DOHH2 (cell line): Measurements from ENCODE around the gene PITX2.

Experiments used
- H3F3A ChIP-seq: fragments of 200-600 bp; sonication (generic), shearing (Covaris generic); 2 replicates; pipeline ENCODE4 v1.6.0; 2016; ENCODE audit warnings: antibody characterized with exemption, mild to moderate bottlenecking; ENCODE audit not compliant: control insufficient read depth, insufficient read depth
- H3K27ac ChIP-seq: fragments of 200-600 bp; sonication (generic); 2 replicates; pipeline ENCODE4 v1.5.1; 2014; ENCODE audit warnings: low read depth, mild to moderate bottlenecking, low read length, moderate library complexity
- H3K27me3 ChIP-seq: fragments of 200-600 bp; sonication (generic); 2 replicates; pipeline ENCODE4 v1.6.1; 2014; ENCODE audit warnings: mild to moderate bottlenecking, low read length, mixed read lengths; ENCODE audit not compliant: control insufficient read depth
- H3K36me3 ChIP-seq: fragments of 200-600 bp; sonication (generic); 2 replicates; pipeline ENCODE4 v1.6.1; 2014; ENCODE audit warnings: mild to moderate bottlenecking, low read length, moderate library complexity, mixed read lengths; ENCODE audit not compliant: control insufficient read depth
- H3K4me1 ChIP-seq: fragments of 200-600 bp; sonication (generic); 2 replicates; pipeline ENCODE4 v1.6.1; 2014; ENCODE audit warnings: mild to moderate bottlenecking, low read length, mixed read lengths; ENCODE audit not compliant: control insufficient read depth
- H3K4me2 ChIP-seq: fragments of 200-600 bp; sonication (generic); 2 replicates; pipeline ENCODE4 v1.6.0; 2014; ENCODE audit warnings: mild to moderate bottlenecking, low read length, moderate library complexity
- H3K4me3 ChIP-seq: fragments of 200-600 bp; sonication (generic); 2 replicates; pipeline ENCODE4 v1.5.1; 2014; ENCODE audit warnings: mild to moderate bottlenecking, low read length, mixed read lengths
- H3K79me2 ChIP-seq: fragments of 200-600 bp; sonication (generic); 2 replicates; pipeline ENCODE4 v1.6.1; 2014; ENCODE audit warnings: mild to moderate bottlenecking, low read length, mixed read lengths; ENCODE audit not compliant: control insufficient read depth
- H3K9me2 ChIP-seq: fragments of 200-600 bp; sonication (generic); replicated peaks from 2 replicates; pipeline ENCODE4 v1.6.1; 2014; ENCODE audit warnings: mild to moderate bottlenecking, low read length, mixed read lengths; ENCODE audit not compliant: control insufficient read depth
- H3K9me3 ChIP-seq: fragments of 200-600 bp; sonication (generic); 2 replicates; pipeline ENCODE4 v1.6.1; 2014; ENCODE audit warnings: antibody characterized with exemption, low read length, mixed read lengths; ENCODE audit not compliant: control insufficient read depth, insufficient read depth
- H4K20me1 ChIP-seq: fragments of 200-600 bp; sonication (generic); 2 replicates; pipeline ENCODE4 v1.6.0; 2014; ENCODE audit warnings: low read depth, mild to moderate bottlenecking, antibody characterized with exemption, low read length, moderate library complexity; ENCODE audit not compliant: control insufficient read depth, insufficient read depth
- EZH2phosphoT487 ChIP-seq: fragments of 200-600 bp; sonication (generic); IDR thresholded peaks from 2 replicates; pipeline ENCODE4 v1.6.1; 2017; ENCODE audit warnings: borderline replicate concordance, mild to moderate bottlenecking, antibody characterized with exemption, low read length, moderate library complexity, mixed read lengths
- TF ChIP-seq, protein P1 (sequence below): fragments of 200-600 bp; sonication (generic); IDR thresholded peaks from one replicate; pipeline ENCODE4 v1.5.1; 2014; ENCODE audit warnings: antibody characterized with exemption, mild to moderate bottlenecking, low read depth, low read length; ENCODE audit not compliant: poor library complexity, severe bottlenecking

The PITX2 gene

DNA sequence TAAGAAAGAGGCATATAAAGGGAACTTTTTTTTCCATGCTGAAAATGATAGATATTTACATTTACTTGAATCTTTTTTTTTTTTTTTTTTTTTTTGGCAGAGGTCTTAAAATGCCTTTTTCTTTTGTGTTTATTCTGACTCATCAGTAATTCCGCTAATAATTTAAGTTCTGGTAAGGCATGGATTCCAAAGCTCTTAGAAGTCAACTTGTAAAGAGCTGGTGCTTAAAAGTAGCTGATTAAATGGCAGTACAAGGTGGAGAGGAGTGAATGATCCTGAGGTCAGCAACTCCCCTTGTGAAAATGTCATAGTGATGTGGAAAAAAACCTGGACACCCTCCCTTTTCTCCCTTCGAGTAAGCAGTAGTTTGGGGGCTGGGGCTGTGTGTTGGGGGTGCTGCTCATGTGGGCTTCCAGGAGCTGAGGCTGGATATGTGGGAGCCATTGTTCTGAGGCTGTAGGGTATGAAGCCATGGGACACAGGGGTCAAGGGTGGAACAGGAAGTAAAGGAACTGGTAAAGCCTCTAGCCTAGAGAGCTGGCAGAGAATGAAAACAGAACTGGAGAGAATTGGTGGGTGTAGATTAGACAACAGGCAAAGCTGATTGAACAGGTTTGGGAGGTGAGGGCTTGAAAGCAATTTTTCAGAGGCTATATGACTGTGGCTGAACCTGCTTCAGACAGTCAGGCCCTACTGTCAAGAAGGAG, 41.0 kb upstream of the PITX2 start:
- H3F3A ChIP-seq: no peaks in the 10 kb centered on the region
- no peaks in the 10 kb centered on the region for H3K9me3 ChIP-seq
- H3K4me2 ChIP-seq: no peak overlapping the region
- no peaks in the 10 kb centered on the region for H4K20me1 ChIP-seq
- H3K36me3 ChIP-seq: no peaks in the 10 kb centered on the region
- H3K27ac ChIP-seq: no peak overlapping the region
- no peak for TF ChIP-seq EZH2phosphoT487
- TF ChIP-seq, protein P1, sequence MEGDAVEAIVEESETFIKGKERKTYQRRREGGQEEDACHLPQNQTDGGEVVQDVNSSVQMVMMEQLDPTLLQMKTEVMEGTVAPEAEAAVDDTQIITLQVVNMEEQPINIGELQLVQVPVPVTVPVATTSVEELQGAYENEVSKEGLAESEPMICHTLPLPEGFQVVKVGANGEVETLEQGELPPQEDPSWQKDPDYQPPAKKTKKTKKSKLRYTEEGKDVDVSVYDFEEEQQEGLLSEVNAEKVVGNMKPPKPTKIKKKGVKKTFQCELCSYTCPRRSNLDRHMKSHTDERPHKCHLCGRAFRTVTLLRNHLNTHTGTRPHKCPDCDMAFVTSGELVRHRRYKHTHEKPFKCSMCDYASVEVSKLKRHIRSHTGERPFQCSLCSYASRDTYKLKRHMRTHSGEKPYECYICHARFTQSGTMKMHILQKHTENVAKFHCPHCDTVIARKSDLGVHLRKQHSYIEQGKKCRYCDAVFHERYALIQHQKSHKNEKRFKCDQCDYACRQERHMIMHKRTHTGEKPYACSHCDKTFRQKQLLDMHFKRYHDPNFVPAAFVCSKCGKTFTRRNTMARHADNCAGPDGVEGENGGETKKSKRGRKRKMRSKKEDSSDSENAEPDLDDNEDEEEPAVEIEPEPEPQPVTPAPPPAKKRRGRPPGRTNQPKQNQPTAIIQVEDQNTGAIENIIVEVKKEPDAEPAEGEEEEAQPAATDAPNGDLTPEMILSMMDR: no peak
- H3K79me2 ChIP-seq: no peaks in the 10 kb centered on the region
- no peak overlapping the region for H3K4me3 ChIP-seq
- H3K9me2 ChIP-seq: no peaks in the 10 kb centered on the region
- H3K27me3 ChIP-seq: no peaks in the 10 kb centered on the region
- no peaks in the 10 kb centered on the region for H3K4me1 ChIP-seq

- no peaks in the 10 kb centered on the region for H3K79me2 ChIP-seq
- H3K27me3 ChIP-seq: no peaks in the 10 kb centered on the region
- H3K4me3 ChIP-seq: no peak overlapping the region
- H3K4me1 ChIP-seq: no peaks in the 10 kb centered on the region
- no peak overlapping the region for H3K27ac ChIP-seq
- no peaks in the 10 kb centered on the region for H3K9me2 ChIP-seq
- H3F3A ChIP-seq: no peaks in the 10 kb centered on the region
- H3K36me3 ChIP-seq: no peaks in the 10 kb centered on the region
- H3K4me2 ChIP-seq: no peak overlapping the region
- H3K9me3 ChIP-seq: no peaks in the 10 kb centered on the region
- TF ChIP-seq, protein P1: no peak
- TF ChIP-seq EZH2phosphoT487: no peak
- no peaks in the 10 kb centered on the region for H4K20me1 ChIP-seq
These were observed 40.3 kb upstream of the PITX2 start for GRCh38 chr4:110663206-110663605.

DNA sequence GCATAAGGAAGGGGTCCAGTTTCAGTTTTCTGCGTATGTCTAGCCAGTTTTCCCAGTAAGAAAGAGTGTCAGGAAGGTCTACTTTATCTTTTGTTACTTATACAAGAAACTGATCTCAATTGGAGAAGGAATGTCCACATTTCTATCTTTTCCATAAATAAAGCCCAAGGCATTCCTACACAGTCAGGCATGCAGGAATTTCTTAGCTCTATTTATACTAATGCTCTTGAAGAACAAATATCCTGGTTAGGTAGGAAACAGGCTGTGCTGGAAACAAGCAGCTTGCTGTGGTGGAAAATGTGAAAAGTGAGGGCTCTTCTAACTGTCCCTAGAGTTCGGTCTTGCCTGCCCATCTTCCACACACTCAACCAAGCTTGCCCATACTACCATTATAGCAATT, 37.9 kb upstream of the PITX2 start:
- H3K9me3 ChIP-seq: no peaks in the 10 kb centered on the region
- H3K4me1 ChIP-seq: no peaks in the 10 kb centered on the region
- TF ChIP-seq, protein P1: no peak
- H3K4me3 ChIP-seq: no peak overlapping the region
- H3K27ac ChIP-seq: no peak overlapping the region
- no peaks in the 10 kb centered on the region for H4K20me1 ChIP-seq
- no peaks in the 10 kb centered on the region for H3K36me3 ChIP-seq
- no peaks in the 10 kb centered on the region for H3F3A ChIP-seq
- no peaks in the 10 kb centered on the region for H3K9me2 ChIP-seq
- no peaks in the 10 kb centered on the region for H3K79me2 ChIP-seq
- H3K27me3 ChIP-seq: no peaks in the 10 kb centered on the region
- no peak overlapping the region for H3K4me2 ChIP-seq
